DMS153 (cell line): ENCODE data around the gene SMNDC1.
"Not testable (repeated sequence)": the region's sequence is repeated elsewhere in the genome, so short reads cannot be mapped to it uniquely, and the experiment has no call there.

Experiments
- DNase-seq: peaks from one replicate; lab custom pipeline; 2025; lab: John Stamatoyannopoulos, UW

Gene SMNDC1

DNA sequence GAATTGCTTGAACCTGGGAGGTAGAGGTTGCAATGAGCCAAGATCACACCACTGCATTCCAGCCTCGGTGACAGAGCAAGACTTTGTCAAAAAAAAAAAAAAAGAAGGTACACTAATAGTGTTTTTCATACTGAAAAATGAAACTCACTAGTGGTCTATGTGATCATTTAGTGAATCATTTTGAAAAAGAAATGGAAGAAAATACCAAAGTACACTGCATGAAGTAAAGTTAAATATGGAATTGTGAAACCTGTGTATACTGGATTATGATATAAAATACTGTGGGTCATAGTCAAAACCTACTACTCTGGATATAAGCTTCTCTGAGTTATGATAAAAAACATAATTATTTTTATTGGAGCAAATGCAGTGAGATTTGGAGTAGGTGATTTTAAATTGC, 55.2 kb downstream of the SMNDC1 start:
- not testable (repeated sequence) for DNase-seq

DNA sequence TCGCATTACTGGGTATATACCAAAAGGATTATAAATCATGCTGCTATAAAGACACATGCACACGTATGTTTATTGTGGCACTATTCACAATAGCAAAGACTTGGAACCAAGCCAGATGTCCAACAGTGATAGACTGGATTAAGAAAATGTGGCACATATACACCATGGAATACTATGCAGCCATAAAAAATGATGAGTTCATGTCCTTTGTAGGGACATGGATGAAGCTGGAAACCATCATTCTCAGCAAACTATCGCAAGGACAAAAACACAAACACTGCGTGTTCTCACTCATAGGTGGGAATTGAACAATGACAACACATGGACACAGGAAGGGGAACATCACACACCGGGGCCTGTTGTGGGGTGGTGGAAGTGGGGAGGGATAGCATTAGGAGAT, 56.9 kb downstream of the SMNDC1 start:
- not testable (repeated sequence) for DNase-seq

DNA sequence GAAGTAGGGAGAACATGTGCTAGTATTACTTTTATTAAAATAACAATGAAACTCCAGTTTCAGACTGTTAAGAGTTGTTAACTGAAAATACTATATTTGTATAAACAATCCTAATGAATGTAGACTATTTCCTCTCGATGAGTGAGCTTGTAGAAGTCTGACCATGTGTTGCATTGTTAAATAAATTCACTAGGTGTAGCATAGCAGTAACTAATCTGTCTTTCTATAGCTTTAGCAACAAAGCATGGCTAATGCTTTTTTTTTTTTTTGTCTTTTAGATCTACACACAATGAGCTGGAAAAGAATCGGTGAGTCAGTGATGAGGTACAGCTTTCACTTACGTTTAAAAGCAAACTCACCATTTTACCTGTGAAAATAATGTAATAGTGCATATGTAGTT, 60.2 kb downstream of the SMNDC1 start:
- DNase-seq = no peak

DNA sequence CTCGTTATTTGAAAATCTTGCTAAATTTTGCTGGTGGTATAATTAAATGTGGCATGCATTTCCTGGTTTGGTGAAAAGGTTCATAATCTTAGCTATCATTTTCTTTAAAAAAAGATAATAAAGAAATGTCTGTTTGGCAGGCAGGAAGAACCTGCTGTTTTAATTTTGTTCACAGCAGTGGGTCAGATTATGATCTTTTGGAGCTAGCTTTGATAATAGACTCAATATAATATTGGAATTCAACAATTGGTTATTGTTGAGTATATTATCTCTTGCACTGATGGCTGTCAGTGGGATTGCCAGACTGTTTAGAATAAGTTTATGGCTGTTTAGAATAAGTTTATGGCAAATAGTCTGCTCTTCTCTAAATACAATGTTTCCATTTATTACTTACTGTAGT, 62.2 kb downstream of the SMNDC1 start:
- DNase-seq = no peak

DNA sequence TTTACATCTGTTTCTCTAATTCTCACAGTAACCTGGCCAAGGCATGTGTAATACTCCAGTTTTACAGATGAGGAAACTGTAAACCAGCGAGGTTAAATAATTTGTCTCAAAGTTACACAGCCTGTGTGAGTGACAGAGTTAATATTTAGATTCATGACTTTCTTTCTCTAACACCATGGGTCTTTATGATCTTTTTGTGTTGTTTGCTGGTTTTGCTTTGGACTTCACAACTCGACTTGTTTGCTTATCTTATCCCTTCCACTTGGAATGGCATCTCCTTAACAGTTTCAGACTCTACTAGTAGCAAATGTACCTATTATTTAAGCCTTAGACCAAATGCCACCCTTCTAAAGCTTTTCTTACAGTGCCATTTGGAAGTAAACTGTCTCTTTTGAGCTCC, 62.9 kb downstream of the SMNDC1 start:
- no peak for DNase-seq

DNA sequence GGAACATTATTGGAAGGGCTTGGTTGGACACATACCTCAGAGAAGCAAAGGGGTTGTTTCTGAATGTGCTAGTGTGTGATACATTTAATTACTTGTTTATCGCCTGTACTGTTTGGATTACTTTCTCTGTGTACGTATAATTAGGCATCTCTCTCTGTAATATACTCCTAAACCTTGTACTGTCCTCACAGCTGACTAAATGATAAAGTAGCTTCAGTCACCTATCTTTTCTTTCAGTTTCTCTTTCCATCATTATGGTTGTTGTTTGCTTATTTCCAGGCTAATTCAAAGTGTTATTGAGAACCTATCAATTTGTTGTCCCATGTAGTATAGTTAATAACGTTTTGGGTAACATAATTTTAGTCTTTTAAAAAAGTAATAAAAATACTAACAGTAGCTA, 63.3 kb downstream of the SMNDC1 start:
- no peak for DNase-seq
